GM12878 (cell line): ENCODE results near the gene DNAAF1. TPM values are rescaled to one million over a fixed set of nuclear protein-coding genes. Genes with fewer than 3 reads are reported as not detected.

ENCODE experiments used
- ATAC-seq: fragments of 200-7000 bp; cut with Tn5 transposase; 3 replicates; pipeline ENCODE4 v1.9.1; 2020; ENCODE audit warnings: mild to moderate bottlenecking, moderate library complexity
- BruUV-seq: library from RNA; stranded (reverse); fragments of 400-500 nt; replicated peaks from 2 replicates; lab custom pipeline; 2021; lab: Mats Ljungman, UMichigan
- CTCF ChIA-PET: fragments of 300-600 bp; sonication (Branson Sonifier 250); formaldehyde crosslinking; extraction: SDS; loops from one replicate; lab custom pipeline; 2021; ENCODE audit warnings: inconsistent platforms; lab: Yijun Ruan, JAX
- POLR2A ChIA-PET: fragments of 350-600 bp; formaldehyde crosslinking; extraction: SDS; loops from one replicate; lab custom pipeline; 2021; ENCODE audit warnings: inconsistent platforms; lab: Charles Lee
- RAD21 ChIA-PET: fragments of 300-600 bp; sonication (Branson Sonifier 250); formaldehyde crosslinking; loops from one replicate; lab custom pipeline; 2023; ENCODE audit warnings: antibody characterized with exemption; ENCODE audit not compliant: unreplicated experiment; lab: Charles Lee
- SMC1A ChIA-PET: fragments of 300-600 bp; sonication (Branson Sonifier 250); formaldehyde crosslinking; loops from one replicate; lab custom pipeline; 2023; ENCODE audit not compliant: unreplicated experiment, uncharacterized antibody; lab: Charles Lee
- DNase-seq: peaks from one replicate; pipeline ENCODE4 v3.0.0-alpha.2; 2011; ENCODE audit warnings: low read depth, low spot score
- FAIRE-seq: peaks from 3 replicates; lab custom pipeline; 2011; peaks lifted over from hg19 to GRCh38; lab: Jason Lieb, UNC
- H2AFZ ChIP-seq: 2 replicates; pipeline ENCODE4 v1.6.0; 2011; ENCODE audit warnings: low read depth, low read length, control low read depth; ENCODE audit not compliant: control insufficient read depth
- H3K27ac ChIP-seq: 2 replicates; pipeline ENCODE4 v1.5.1; 2011; ENCODE audit warnings: control low read depth; ENCODE audit not compliant: control insufficient read depth, insufficient read depth
- H3K27me3 ChIP-seq, 2 experiments: replicated peaks in 1 of 2; 2 replicates each; pipeline versions ENCODE4 v1.6.0 to v1.6.1; 2011; ENCODE audit warnings: low read length in 1 of 2; ENCODE audit not compliant: control insufficient read depth in 2 of 2, insufficient read depth in 2 of 2
- H3K36me3 ChIP-seq, 2 experiments: 2 replicates each; pipeline ENCODE4 v1.5.1; 2011; ENCODE audit warnings: low read length in 1 of 2; ENCODE audit not compliant: control insufficient read depth in 2 of 2, insufficient read depth in 2 of 2
- H3K4me1 ChIP-seq: 2 replicates; pipeline ENCODE4 v1.6.1; 2011; ENCODE audit warnings: mild to moderate bottlenecking, low read length, moderate library complexity, mixed read lengths; ENCODE audit not compliant: control insufficient read depth, insufficient read depth
- H3K4me2 ChIP-seq: 2 replicates; pipeline ENCODE4 v1.6.0; 2011; ENCODE audit warnings: control low read depth; ENCODE audit not compliant: control insufficient read depth, insufficient read depth
- H3K4me3 ChIP-seq: fragments of 200-600 bp; sonication (generic); 2 replicates; pipeline ENCODE4 v1.5.1; 2016
- H3K79me2 ChIP-seq: 2 replicates; pipeline ENCODE4 v1.6.0; 2011; ENCODE audit warnings: low read length; ENCODE audit not compliant: control insufficient read depth, insufficient read depth
- H3K9ac ChIP-seq: 2 replicates; pipeline ENCODE4 v1.8.0; 2011; ENCODE audit warnings: low read length, control low read depth, mixed read lengths; ENCODE audit not compliant: control insufficient read depth, insufficient read depth
- H3K9me3 ChIP-seq: replicated peaks from 3 replicates; pipeline ENCODE4 v1.5.1; 2011; ENCODE audit warnings: mild to moderate bottlenecking, low read length; ENCODE audit not compliant: control insufficient read depth, insufficient read depth
- H4K20me1 ChIP-seq: 2 replicates; pipeline ENCODE4 v1.6.0; 2011; ENCODE audit not compliant: control insufficient read depth, insufficient read depth
- CEBPB ChIP-seq, 2 experiments: fragments of 150-350 bp in 1 of 2; IDR thresholded peaks; 2 replicates each; pipeline ENCODE4 v1.6.1; 2012 to 2014; ENCODE audit warnings: low read depth in 2 of 2, low read length in 2 of 2, borderline replicate concordance in 1 of 2, inconsistent platforms in 1 of 2
- CTCF ChIP-seq, 3 experiments: IDR thresholded peaks in 2 of 3; conservative IDR thresholded peaks in 1 of 3; 2 replicates each; pipeline ENCODE4 v1.5.1; 2011; ENCODE audit warnings: low read depth in 3 of 3, low read length in 3 of 3, mild to moderate bottlenecking in 3 of 3, control low read depth in 2 of 3, moderate library complexity in 2 of 3, inconsistent platforms in 1 of 3, mixed read lengths in 1 of 3; ENCODE audit not compliant: control insufficient read depth in 2 of 3, insufficient read depth in 1 of 3; ENCODE audit errors: extremely low read depth in 1 of 3
- E4F1 ChIP-seq: fragments of 450-650 bp; IDR thresholded peaks from 2 replicates; pipeline ENCODE4 v1.6.1; 2018; ENCODE audit warnings: borderline replicate concordance, mild to moderate bottlenecking; ENCODE audit not compliant: partially characterized antibody
- HCFC1 ChIP-seq: fragments of 150-350 bp; IDR thresholded peaks from 2 replicates; pipeline ENCODE4 v1.6.1; 2014; ENCODE audit warnings: low read length
- LARP7 ChIP-seq: fragments of 450-650 bp; IDR thresholded peaks from 2 replicates; pipeline ENCODE4 v1.6.1; 2017; ENCODE audit warnings: mild to moderate bottlenecking
- MAX ChIP-seq: IDR thresholded peaks from 2 replicates; pipeline ENCODE4 v1.6.1; 2012; ENCODE audit warnings: low read depth, low read length, improper control_type of control experiment
- POU2F2 ChIP-seq: IDR thresholded peaks from 3 replicates; pipeline ENCODE4 v1.6.1; 2011; ENCODE audit warnings: low read depth, mild to moderate bottlenecking, low read length, borderline replicate concordance
- RAD21 ChIP-seq: IDR thresholded peaks from 2 replicates; pipeline ENCODE4 v1.6.1; 2011; ENCODE audit warnings: mild to moderate bottlenecking, low read depth, low read length, moderate library complexity; ENCODE audit not compliant: insufficient read depth
- SPI1 ChIP-seq: IDR thresholded peaks from 2 replicates; pipeline ENCODE4 v1.6.1; 2011; ENCODE audit warnings: low read depth, mild to moderate bottlenecking, low read length, moderate library complexity, borderline replicate concordance; ENCODE audit not compliant: insufficient read depth
- SREBF1 ChIP-seq: IDR thresholded peaks from 2 replicates; pipeline ENCODE4 v1.6.1; 2012; ENCODE audit warnings: mild to moderate bottlenecking, low read length
- TARDBP ChIP-seq: IDR thresholded peaks from 2 replicates; pipeline ENCODE4 v1.6.1; 2016; ENCODE audit warnings: borderline replicate concordance
- WRNIP1 ChIP-seq: IDR thresholded peaks from 2 replicates; pipeline ENCODE4 v1.6.1; 2011; ENCODE audit warnings: low read depth, low read length, improper control_type of control experiment, borderline replicate concordance
- ZNF274 ChIP-seq: IDR thresholded peaks from one replicate; pipeline ENCODE4 v1.8.0; 2011; ENCODE audit not compliant: insufficient read length, insufficient read depth
- WGBS: methylation state at CpG from one replicate; pipeline ENCODE4 v1.1.6; 2016; ENCODE audit warnings: low lambda C conversion rate; ENCODE audit not compliant: insufficient replicate concordance, insufficient coverage; ENCODE audit errors: missing lambda C conversion rate; 5-methylcytosine and 5-hydroxymethylcytosine counted together
- in situ Hi-C: fragments of 300-500 bp; cut with MboI; formaldehyde crosslinking; loops from 9 replicates; pipeline ENCODE4 v1.14.3; 2018; ENCODE audit warnings: mixed read lengths
- intact Hi-C: fragments of 100-400 bp; cut with micrococcal nuclease; formaldehyde crosslinking; loops from one replicate; pipeline ENCODE4 v1.14.2; 2022; ENCODE audit not compliant: unreplicated experiment
- polyA plus RNA-seq, 11 experiments: library from polyadenylated mRNA; depleted of rRNA in 4 of 11; unstranded in 6 of 11; stranded (reverse) in 5 of 11; fragments of >200 nt; fragmentation: Nextera tagmentation in 4 of 11; fragmentation: Illumina TruSeq in 1 of 11; extraction: Ambion mirVana in 4 of 11; extraction: Trizol in 1 of 11; gene quantifications; 1 replicate in 1 of 11; 2 replicates in 10 of 11; pipeline versions ENCODE4 v1.2.1 to v1.2.3, GENCODE V29; 2011 to 2016; ENCODE audit warnings: inconsistent platforms in 2 of 11, missing spikeins in 2 of 11, low read depth in 1 of 11
- total RNA-seq, 4 experiments: library from RNA; depleted of rRNA in 3 of 4; stranded (reverse); fragments of >200 nt in 3 of 4; fragmentation: Illumina TruSeq in 1 of 4; extraction: Trizol in 1 of 4; gene quantifications; 2 replicates each; pipeline versions ENCODE4 v1.2.1 to v1.2.3, GENCODE V29; 2013 to 2021

Gene DNAAF1
- total and polyA plus RNA-seq, 10 of the 15 experiments (the other 5 are each of a cell fraction or from before 2014, with no cell fraction given): 0.02 to 0.76 (median 0.08) TPM; not detected in 6

GRCh38 chr16:84212631-84213030 is 67.5 kb downstream of the DNAAF1 start (continued):
- TF ChIP-seq E4F1: no peak
- no peak for TF ChIP-seq TARDBP

- Histone ChIP-seq H3K4me1 (no peaks in the 10 kb centered on the region), H4K20me1 (no peaks in the 10 kb centered on the region), H3K9ac (no peak overlapping the region), H3K79me2 (no peaks in the 10 kb centered on the region), H3K9me3 (no peaks in the 10 kb centered on the region; the same call in 2 of the 3 replicates), H3K27ac (no peak overlapping the region), H3K4me2 (no peak overlapping the region), H3K4me3 (no peak overlapping the region), H3K36me3 (no peaks in the 10 kb centered on the region), H3K27me3 (no peaks in the 10 kb centered on the region; a peak in 1 of 4 replicates), H2AFZ (no peak overlapping the region)
- DNase-seq (no peak), FAIRE-seq (no peak), ATAC-seq (no peak)
- intact Hi-C loops: no loop called here
- ChIA-PET SMC1A (no interaction called here), RAD21 (no interaction called here), POLR2A (no interaction called here), CTCF (no interaction called here)
- TF ChIP-seq SPI1 (no peak), TARDBP (no peak), MAX (no peak), SREBF1 (no peak), HCFC1 (no peak), RAD21 (no peak), ZNF274 (no peak), POU2F2 (no peak), WRNIP1 (no peak), LARP7 (no peak), CTCF (IDR thresholded peaks at IDR 0.05 in 2 of 3, conservative IDR thresholded peaks at IDR 0.05 in 1 of 3; ENCODE audit: control insufficient read depth in 2 of 3, extremely low read depth in 1 of 3, insufficient read depth in 1 of 3, low read depth in 3 of 3, low read length in 3 of 3) (no peak), CEBPB (IDR thresholded peaks at IDR 0.05; ENCODE audit: borderline replicate concordance in 1 of 2, low read depth in 2 of 2, low read length in 2 of 2) (no peak)
- WGBS: 23% methylated on average over 15 of the region's 15 CpGs
- BruUV-seq: no TSS peak
- in situ Hi-C loops: no loop called here
Measured at GRCh38 chr16:84214451-84215066, 69.5 kb downstream of the DNAAF1 start.
